ENCODE results near the gene SPAG6.

DNA sequence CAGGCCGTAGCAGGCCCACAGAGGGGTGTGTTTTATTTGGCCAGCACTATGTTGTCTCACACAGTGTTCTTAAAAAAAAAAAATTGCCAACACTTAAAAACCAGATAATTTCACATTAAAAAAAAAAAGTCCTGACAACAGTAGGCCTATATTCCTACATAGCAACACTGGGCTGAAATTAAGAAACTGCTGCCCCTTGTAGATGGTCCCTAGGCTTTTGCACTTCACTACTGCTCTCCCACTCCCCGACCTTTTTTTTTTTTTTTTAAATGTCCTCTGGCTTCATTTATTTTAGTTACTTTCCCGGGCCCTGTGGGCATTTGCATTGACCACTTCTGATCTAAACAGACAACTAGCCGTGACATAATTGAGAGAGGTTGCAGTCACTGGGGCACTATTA, 36.0 kb downstream of the SPAG6 start:
- no peak for TF ChIP-seq EZH2phosphoT487 (conservative IDR thresholded peaks at IDR 0.05; ENCODE audit: low read length)
- TF ChIP-seq, protein P1, sequence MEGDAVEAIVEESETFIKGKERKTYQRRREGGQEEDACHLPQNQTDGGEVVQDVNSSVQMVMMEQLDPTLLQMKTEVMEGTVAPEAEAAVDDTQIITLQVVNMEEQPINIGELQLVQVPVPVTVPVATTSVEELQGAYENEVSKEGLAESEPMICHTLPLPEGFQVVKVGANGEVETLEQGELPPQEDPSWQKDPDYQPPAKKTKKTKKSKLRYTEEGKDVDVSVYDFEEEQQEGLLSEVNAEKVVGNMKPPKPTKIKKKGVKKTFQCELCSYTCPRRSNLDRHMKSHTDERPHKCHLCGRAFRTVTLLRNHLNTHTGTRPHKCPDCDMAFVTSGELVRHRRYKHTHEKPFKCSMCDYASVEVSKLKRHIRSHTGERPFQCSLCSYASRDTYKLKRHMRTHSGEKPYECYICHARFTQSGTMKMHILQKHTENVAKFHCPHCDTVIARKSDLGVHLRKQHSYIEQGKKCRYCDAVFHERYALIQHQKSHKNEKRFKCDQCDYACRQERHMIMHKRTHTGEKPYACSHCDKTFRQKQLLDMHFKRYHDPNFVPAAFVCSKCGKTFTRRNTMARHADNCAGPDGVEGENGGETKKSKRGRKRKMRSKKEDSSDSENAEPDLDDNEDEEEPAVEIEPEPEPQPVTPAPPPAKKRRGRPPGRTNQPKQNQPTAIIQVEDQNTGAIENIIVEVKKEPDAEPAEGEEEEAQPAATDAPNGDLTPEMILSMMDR (IDR thresholded peaks at IDR 0.05; ENCODE audit: insufficient read depth, low read length, poor library complexity, severe bottlenecking): no peak

All from SU-DHL-6 (cell line).